GM18951 (cell line): ENCODE measurements around the gene SLC12A6.
A peak's percentile ranks its signal among the peaks of the same experiment; 100 is the strongest.
"Not testable (repeated sequence)": the region's sequence is repeated elsewhere in the genome, so short reads cannot be mapped to it uniquely, and the experiment has no call there.

Source experiments
- POLR2A ChIP-seq: IDR thresholded peaks from 4 replicates; pipeline ENCODE4 v1.6.1; 2011; ENCODE audit warnings: mild to moderate bottlenecking; ENCODE audit not compliant: insufficient read length, insufficient read depth; ENCODE audit errors: extremely low read depth
- in situ Hi-C: fragments of 300-500 bp; cut with MboI; formaldehyde crosslinking; loops from one replicate; pipeline ENCODE4 v1.12.0; 2022; ENCODE audit warnings: low sequenced_read_pairs, mixed read lengths, inconsistent platforms; ENCODE audit not compliant: unreplicated experiment

Gene SLC12A6

GRCh38 chr15:34213690-34214089 is 123.9 kb downstream of the SLC12A6 start:
- in situ Hi-C loops = loop anchor here (10.0 kb wide), 1 partner anchor 109 kb away; the partner anchor contains the start of genes EMC7 and PGBD4

GRCh38 chr15:34209421-34210282 is 127.9 kb downstream of the SLC12A6 start, which contains the start of gene KATNBL1:
KATNBL1 (minus strand) TSS chr15:34210096; CDS start chr15:34163676, 46,420 bp downstream.
- in situ Hi-C loops = loop anchor here (10.0 kb wide), 1 partner anchor 105 kb away; the partner anchor contains the start of genes EMC7 and PGBD4

More at GRCh38 chr15:34213690-34214089, 123.9 kb downstream of the SLC12A6 start:
- no peak for TF ChIP-seq POLR2A

DNA sequence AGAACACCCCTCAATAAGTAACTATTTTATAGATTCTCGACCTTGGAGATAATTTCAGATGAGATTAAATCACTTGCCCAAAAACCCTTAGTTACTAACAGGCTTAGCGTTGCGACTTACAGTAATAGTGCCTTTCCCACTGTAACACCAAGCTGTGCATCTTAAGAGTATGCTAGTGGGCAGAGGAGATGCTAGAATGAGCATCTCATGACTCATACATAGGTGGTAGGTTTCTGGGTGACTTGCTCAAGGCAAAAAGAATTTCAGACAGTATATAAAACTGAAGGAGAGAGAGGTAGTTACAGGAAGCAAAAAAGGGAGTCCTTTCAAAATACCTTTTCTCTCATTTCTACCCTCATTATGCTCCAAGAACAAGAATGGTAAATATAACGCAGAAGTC is 131.6 kb downstream of the SLC12A6 start:
- in situ Hi-C loops = no loop called here
- no peak for TF ChIP-seq POLR2A

More at GRCh38 chr15:34209421-34210282, 127.9 kb downstream of the SLC12A6 start, which contains the start of gene KATNBL1:
- peak; percentile 96 for TF ChIP-seq POLR2A

DNA sequence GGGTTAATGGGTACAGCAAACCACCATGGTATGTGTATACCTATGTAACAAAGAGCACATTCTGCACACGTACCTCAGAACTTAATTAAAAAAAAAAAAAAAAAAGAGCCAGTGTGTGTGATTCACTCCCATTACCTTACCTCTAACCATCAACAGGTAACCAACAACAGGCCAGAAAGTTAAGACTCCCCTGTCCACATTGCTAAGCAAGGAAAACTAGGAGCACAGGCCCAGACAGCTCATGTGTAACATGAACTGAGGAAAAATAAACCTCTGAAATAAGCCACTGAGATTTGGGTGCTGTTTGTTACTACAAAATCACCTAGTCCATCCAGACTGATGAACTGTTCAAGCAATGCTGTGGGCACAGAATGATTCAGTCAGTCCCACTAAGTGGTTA is 133.6 kb downstream of the SLC12A6 start:
- in situ Hi-C loops = no loop called here
- TF ChIP-seq POLR2A = no peak

- in situ Hi-C loops = no loop called here
- TF ChIP-seq POLR2A = no peak
Measured at GRCh38 chr15:34203305-34203704, 134.3 kb downstream of the SLC12A6 start.

DNA sequence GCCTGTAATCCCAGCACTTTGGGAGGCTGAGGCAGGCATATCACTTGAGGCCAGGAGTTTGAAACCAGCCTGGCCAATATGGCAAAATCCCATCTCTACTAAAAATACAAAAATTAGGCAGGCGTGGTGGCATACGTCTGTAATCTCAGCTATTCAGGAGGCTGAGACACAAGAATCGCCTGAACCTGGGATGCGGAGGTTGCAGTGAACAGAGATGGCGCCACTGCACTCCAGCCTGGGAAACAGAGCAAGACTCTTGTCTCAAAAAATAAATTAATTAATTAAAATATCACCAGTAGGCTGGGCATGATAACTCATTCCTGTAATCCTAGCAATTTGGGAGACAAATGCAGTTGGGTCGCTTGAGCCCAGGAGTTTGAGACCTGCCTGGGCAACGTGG is 144.3 kb downstream of the SLC12A6 start:
- in situ Hi-C loops = not testable (repeated sequence)

- no peak for TF ChIP-seq POLR2A
- in situ Hi-C loops = no loop called here
Measured at GRCh38 chr15:34188711-34189110, 148.9 kb downstream of the SLC12A6 start.

- in situ Hi-C loops = no loop called here
- TF ChIP-seq POLR2A = no peak
Measured at GRCh38 chr15:34185666-34186065, 151.9 kb downstream of the SLC12A6 start.

GRCh38 chr15:34182942-34183341 is 154.6 kb downstream of the SLC12A6 start:
- in situ Hi-C loops = no loop called here
- TF ChIP-seq POLR2A = no peak
